Panc1 (cell line): ENCODE results near the gene ONECUT1. TPM values are rescaled to one million over a fixed set of nuclear protein-coding genes. Genes with fewer than 3 reads are reported as not detected.

ENCODE experiments used
- ATAC-seq: fragments of 200-7000 bp; cut with Tn5 transposase; 2 replicates; pipeline ENCODE4 v1.9.1; 2020; ENCODE audit warnings: mild to moderate bottlenecking, moderate library complexity
- BruUV-seq: library from RNA; stranded (reverse); fragments of 400-500 nt; replicated peaks from 2 replicates; lab custom pipeline; 2021; lab: Mats Ljungman, UMichigan
- CTCF ChIA-PET: fragments of 300-600 bp; sonication (Branson Sonifier 250); formaldehyde crosslinking; loops from one replicate; lab custom pipeline; 2022; ENCODE audit warnings: antibody characterized with exemption; lab: Charles Lee
- POLR2A ChIA-PET: fragments of 300-600 bp; sonication (Branson Sonifier 250); formaldehyde crosslinking; loops from one replicate; lab custom pipeline; 2022; ENCODE audit warnings: antibody characterized with exemption; lab: Charles Lee
- DNase-seq: peaks from one replicate; pipeline ENCODE4 v3.0.0-alpha.2; 2010; ENCODE audit warnings: low read depth, low spot score
- H3K27ac ChIP-seq: 2 replicates; pipeline ENCODE4 v1.5.1; 2011; ENCODE audit warnings: mild to moderate bottlenecking, low read length, inconsistent platforms
- H3K27me3 ChIP-seq: fragments of 200-500 bp; sonication (Bioruptor generic); 2 replicates; pipeline ENCODE4 v1.6.0; 2014; ENCODE audit warnings: low read length, inconsistent platforms; ENCODE audit not compliant: control insufficient read depth, insufficient read depth
- H3K36me3 ChIP-seq: fragments of 200-500 bp; sonication (Bioruptor generic); 2 replicates; pipeline ENCODE4 v1.5.1; 2014; ENCODE audit warnings: inconsistent platforms, mild to moderate bottlenecking, low read length, moderate library complexity; ENCODE audit not compliant: control insufficient read depth, insufficient read depth
- H3K4me1 ChIP-seq: 2 replicates; pipeline ENCODE4 v1.5.1; 2011; ENCODE audit warnings: inconsistent platforms, mild to moderate bottlenecking, low read length, moderate library complexity; ENCODE audit not compliant: control insufficient read depth, insufficient read depth
- H3K4me3 ChIP-seq, 2 experiments: 2 replicates each; pipeline ENCODE4 v1.5.1; 2011 to 2012; ENCODE audit warnings: low read depth in 2 of 2, low read length in 2 of 2, mild to moderate bottlenecking in 2 of 2, inconsistent platforms in 1 of 2, moderate library complexity in 1 of 2
- H3K9me3 ChIP-seq: fragments of 200-500 bp; sonication (Bioruptor generic); 2 replicates; pipeline ENCODE4 v1.5.1; 2014; ENCODE audit warnings: low read depth, mild to moderate bottlenecking, inconsistent platforms, low read length, moderate library complexity; ENCODE audit not compliant: control insufficient read depth, insufficient read depth
- POLR2AphosphoS5 ChIP-seq: IDR thresholded peaks from 2 replicates; pipeline ENCODE4 v1.6.1; 2012; ENCODE audit warnings: mild to moderate bottlenecking, low read depth, low read length, moderate library complexity
- REST ChIP-seq, 2 experiments: IDR thresholded peaks; 2 replicates each; pipeline ENCODE4 v1.6.1; 2011 to 2012; ENCODE audit warnings: low read depth in 2 of 2, control low read depth in 1 of 2, low read length in 1 of 2, mild to moderate bottlenecking in 1 of 2, moderate library complexity in 1 of 2; ENCODE audit not compliant: insufficient read depth in 1 of 2
- SIN3A ChIP-seq: IDR thresholded peaks from 2 replicates; pipeline ENCODE4 v1.6.1; 2012; ENCODE audit warnings: low read depth, mild to moderate bottlenecking, low read length, moderate library complexity, borderline replicate concordance; ENCODE audit not compliant: insufficient read depth
- TCF7L2 ChIP-seq: IDR thresholded peaks from 2 replicates; pipeline ENCODE4 v1.6.1; 2011; ENCODE audit warnings: mild to moderate bottlenecking, low read depth, low read length, inconsistent platforms
- in situ Hi-C: cut with HindIII; loops from 2 replicates; pipeline ENCODE4 v1.10.0; 2016; ENCODE audit warnings: low sequenced_read_pairs, low pct_unique_long_range_greater_than_20kb
- intact Hi-C: fragments of 100-400 bp; cut with micrococcal nuclease; formaldehyde crosslinking; loops from one replicate; pipeline ENCODE4 v1.10.0; 2022; ENCODE audit not compliant: unreplicated experiment
- total RNA-seq: library from RNA; stranded (reverse); gene quantifications from one replicate; pipeline ENCODE4 v1.2.1, GENCODE V29; 2021; ENCODE audit not compliant: unreplicated experiment
- TF ChIP-seq, protein P1 (sequence below): fragments of 450-650 bp; IDR thresholded peaks from 2 replicates; pipeline ENCODE4 v1.5.1; 2017; ENCODE audit warnings: mild to moderate bottlenecking

ONECUT1 gene
- total RNA-seq, 1 experiment from 2014 or later, result 0.18 TPM

GRCh38 chr15:52733696-52734255 is 56.4 kb downstream of the ONECUT1 start:
- intact Hi-C loops, result loop anchor here (5.0 kb wide), 1 partner anchor 176 kb away; no protein-coding TSS in a partner anchor
- no peak for ATAC-seq
- DNase-seq, result no peak
- TF ChIP-seq TCF7L2 (no peak), SIN3A (no peak), POLR2AphosphoS5 (no peak), REST (IDR thresholded peaks at IDR 0.05; ENCODE audit: insufficient read depth in 1 of 2, low read depth in 2 of 2, low read length in 1 of 2) (no peak)
- TF ChIP-seq, protein P1, sequence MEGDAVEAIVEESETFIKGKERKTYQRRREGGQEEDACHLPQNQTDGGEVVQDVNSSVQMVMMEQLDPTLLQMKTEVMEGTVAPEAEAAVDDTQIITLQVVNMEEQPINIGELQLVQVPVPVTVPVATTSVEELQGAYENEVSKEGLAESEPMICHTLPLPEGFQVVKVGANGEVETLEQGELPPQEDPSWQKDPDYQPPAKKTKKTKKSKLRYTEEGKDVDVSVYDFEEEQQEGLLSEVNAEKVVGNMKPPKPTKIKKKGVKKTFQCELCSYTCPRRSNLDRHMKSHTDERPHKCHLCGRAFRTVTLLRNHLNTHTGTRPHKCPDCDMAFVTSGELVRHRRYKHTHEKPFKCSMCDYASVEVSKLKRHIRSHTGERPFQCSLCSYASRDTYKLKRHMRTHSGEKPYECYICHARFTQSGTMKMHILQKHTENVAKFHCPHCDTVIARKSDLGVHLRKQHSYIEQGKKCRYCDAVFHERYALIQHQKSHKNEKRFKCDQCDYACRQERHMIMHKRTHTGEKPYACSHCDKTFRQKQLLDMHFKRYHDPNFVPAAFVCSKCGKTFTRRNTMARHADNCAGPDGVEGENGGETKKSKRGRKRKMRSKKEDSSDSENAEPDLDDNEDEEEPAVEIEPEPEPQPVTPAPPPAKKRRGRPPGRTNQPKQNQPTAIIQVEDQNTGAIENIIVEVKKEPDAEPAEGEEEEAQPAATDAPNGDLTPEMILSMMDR, result no peak
- H3K9me3 ChIP-seq, result no peaks in the 10 kb centered on the region
- no peaks in the 10 kb centered on the region for H3K27me3 ChIP-seq
- no peak overlapping the region for H3K4me3 ChIP-seq
- no TSS peak for BruUV-seq
- ChIA-PET CTCF (no interaction called here), POLR2A (no interaction called here)
- H3K4me1 ChIP-seq, result no peaks in the 10 kb centered on the region
- no peaks in the 10 kb centered on the region for H3K36me3 ChIP-seq
- no peak overlapping the region for H3K27ac ChIP-seq
- in situ Hi-C loops, result no loop called here

GRCh38 chr15:52733088-52733487 is 57.0 kb downstream of the ONECUT1 start:
- ATAC-seq (no peak), DNase-seq (no peak)
- H3K27me3 ChIP-seq, result no peaks in the 10 kb centered on the region
- no peaks in the 10 kb centered on the region for H3K36me3 ChIP-seq
- H3K4me1 ChIP-seq, result no peaks in the 10 kb centered on the region
- no peaks in the 10 kb centered on the region for H3K9me3 ChIP-seq
- TF ChIP-seq TCF7L2, result no peak
- TF ChIP-seq SIN3A, result no peak
- TF ChIP-seq REST (IDR thresholded peaks at IDR 0.05; ENCODE audit: insufficient read depth in 1 of 2, low read depth in 2 of 2, low read length in 1 of 2), result no peak
- no TSS peak for BruUV-seq
- no peak overlapping the region for H3K27ac ChIP-seq
- ChIA-PET CTCF (no interaction called here), POLR2A (interaction anchor here (0.6 kb wide), 1 partner anchor 126 kb away, joined by 5 read pairs; no protein-coding TSS in a partner anchor)
- in situ Hi-C loops (no loop called here), intact Hi-C loops (loop anchor here (5.0 kb wide), 1 partner anchor 176 kb away; no protein-coding TSS in a partner anchor)
- no peak overlapping the region for H3K4me3 ChIP-seq
